HEK293 (cell line): ENCODE results near the gene LINGO1.
A peak's percentile ranks its signal among the peaks of the same experiment; 100 is the strongest.

Experiments used
- BCL11A ChIP-seq: fragments of 450-650 bp; formaldehyde crosslinking; IDR thresholded peaks from 2 replicates; pipeline ENCODE4 v1.5.1; 2016; ENCODE audit warnings: low read depth, missing biosample characterization, missing genetic modification characterization
- ZBTB8A ChIP-seq: fragments of 450-650 bp; formaldehyde crosslinking; IDR thresholded peaks from 2 replicates; pipeline ENCODE4 v1.5.1; 2016; ENCODE audit warnings: missing biosample characterization, missing genetic modification characterization
- ZNF24 ChIP-seq: fragments of 450-650 bp; formaldehyde crosslinking; IDR thresholded peaks from 2 replicates; pipeline ENCODE4 v1.5.1; 2016; ENCODE audit warnings: missing biosample characterization, missing genetic modification characterization
- ZNF266 ChIP-seq: fragments of 450-650 bp; formaldehyde crosslinking; IDR thresholded peaks from 2 replicates; pipeline ENCODE4 v1.5.1; 2016; ENCODE audit warnings: missing biosample characterization, missing genetic modification characterization, low read depth
- ZNF416 ChIP-seq: fragments of 450-650 bp; formaldehyde crosslinking; IDR thresholded peaks from 2 replicates; pipeline ENCODE4 v1.5.1; 2016; ENCODE audit warnings: missing biosample characterization, missing genetic modification characterization
- ZNF571 ChIP-seq: fragments of 450-650 bp; formaldehyde crosslinking; IDR thresholded peaks from 2 replicates; pipeline ENCODE4 v1.5.0; 2017; ENCODE audit warnings: missing biosample characterization, missing genetic modification characterization
- ZNF596 ChIP-seq: fragments of 450-650 bp; IDR thresholded peaks from 2 replicates; pipeline ENCODE4 v1.5.0; 2018; ENCODE audit warnings: missing biosample characterization, mild to moderate bottlenecking, missing genetic modification characterization, moderate library complexity
- ZNF777 ChIP-seq: fragments of 450-650 bp; formaldehyde crosslinking; IDR thresholded peaks from 2 replicates; pipeline ENCODE4 v1.5.1; 2017; ENCODE audit warnings: missing biosample characterization, missing genetic modification characterization, borderline replicate concordance
- ZNF785 ChIP-seq: fragments of 450-650 bp; formaldehyde crosslinking; IDR thresholded peaks from 2 replicates; pipeline ENCODE4 v1.5.1; 2016; ENCODE audit warnings: missing biosample characterization, missing genetic modification characterization
- TF ChIP-seq, protein P1 (sequence below): fragments of 450-650 bp; formaldehyde crosslinking; IDR thresholded peaks from 2 replicates; pipeline ENCODE4 v1.5.1; 2016; ENCODE audit warnings: missing biosample characterization, missing genetic modification characterization, low read depth
- TF ChIP-seq, protein P2 (sequence below): fragments of 450-650 bp; formaldehyde crosslinking; conservative IDR thresholded peaks from 2 replicates; pipeline ENCODE4 v1.5.1; 2016; ENCODE audit warnings: low read depth, missing biosample characterization, missing genetic modification characterization
- TF ChIP-seq, protein P3 (sequence below): fragments of 450-650 bp; formaldehyde crosslinking; IDR thresholded peaks from 2 replicates; pipeline ENCODE4 v1.5.1; 2016; ENCODE audit warnings: missing biosample characterization, missing genetic modification characterization
- TF ChIP-seq, protein P4 (sequence below): fragments of 450-650 bp; formaldehyde crosslinking; IDR thresholded peaks from 2 replicates; pipeline ENCODE4 v1.5.1; 2017; ENCODE audit warnings: missing biosample characterization, missing genetic modification characterization
- TF ChIP-seq, protein P5 (sequence below): fragments of 450-650 bp; formaldehyde crosslinking; IDR thresholded peaks from 2 replicates; pipeline ENCODE4 v1.5.0; 2017; ENCODE audit warnings: missing biosample characterization, missing genetic modification characterization, borderline replicate concordance

DNA sequence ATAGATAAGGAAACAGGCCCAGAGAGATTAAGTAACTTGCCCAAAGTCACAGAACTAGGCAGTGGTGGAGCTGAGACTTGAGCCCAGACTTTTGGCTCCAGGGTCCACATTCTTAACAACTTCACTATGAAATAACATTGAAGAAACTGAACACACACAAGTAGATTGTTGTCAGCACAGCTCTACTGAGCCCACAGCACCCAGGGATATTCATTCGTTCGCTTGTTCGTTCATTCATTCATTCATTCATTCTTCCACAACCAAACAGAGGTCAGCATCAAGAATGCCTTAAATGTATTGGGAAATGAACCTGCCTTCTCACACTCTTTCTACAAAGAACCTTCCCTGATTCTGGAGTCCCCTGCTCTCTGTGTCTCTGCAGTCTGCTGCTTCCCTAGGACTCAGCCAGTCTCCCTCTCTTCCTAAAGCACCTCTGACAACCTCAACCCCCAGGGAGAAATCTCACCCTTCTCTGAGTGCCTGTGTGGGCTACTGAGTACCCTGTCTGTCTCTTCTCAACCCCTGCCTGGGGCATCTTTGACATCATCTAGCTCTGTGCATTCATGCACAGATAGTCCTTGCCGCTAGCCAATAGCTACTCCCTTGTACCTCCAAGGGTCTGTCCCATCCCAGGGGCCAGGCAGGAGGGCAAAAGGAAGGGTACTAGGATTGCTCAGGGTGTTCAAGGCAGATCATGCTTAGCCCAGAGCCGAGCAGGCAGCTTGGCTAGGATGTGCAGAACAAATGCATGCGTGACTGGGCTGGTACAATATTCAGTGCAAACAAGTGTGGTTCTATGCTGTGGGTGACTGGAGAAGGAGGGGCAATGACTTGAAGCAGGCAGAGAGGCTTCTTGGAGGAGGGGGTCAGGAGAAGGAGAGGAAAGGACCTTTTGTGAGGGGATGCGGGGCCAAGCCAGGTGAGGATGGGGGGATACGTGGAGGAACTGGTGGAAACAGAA lies 3.4 kb downstream of the LINGO1 start:
- TF ChIP-seq ZNF777 (tag by site-specific recombination) (no peak), ZBTB8A (tag by site-specific recombination) (no peak), ZNF24 (tag by site-specific recombination) (peak; percentile 58; the same call in 1 of the 2 replicates), ZNF596 (tag by site-specific recombination) (no peak), ZNF571 (tag by site-specific recombination) (no peak), ZNF785 (tag by site-specific recombination) (no peak), BCL11A (tag by site-specific recombination) (no peak), ZNF416 (tag by site-specific recombination) (no peak), ZNF266 (tag by site-specific recombination) (no peak)
- TF ChIP-seq, protein P1, sequence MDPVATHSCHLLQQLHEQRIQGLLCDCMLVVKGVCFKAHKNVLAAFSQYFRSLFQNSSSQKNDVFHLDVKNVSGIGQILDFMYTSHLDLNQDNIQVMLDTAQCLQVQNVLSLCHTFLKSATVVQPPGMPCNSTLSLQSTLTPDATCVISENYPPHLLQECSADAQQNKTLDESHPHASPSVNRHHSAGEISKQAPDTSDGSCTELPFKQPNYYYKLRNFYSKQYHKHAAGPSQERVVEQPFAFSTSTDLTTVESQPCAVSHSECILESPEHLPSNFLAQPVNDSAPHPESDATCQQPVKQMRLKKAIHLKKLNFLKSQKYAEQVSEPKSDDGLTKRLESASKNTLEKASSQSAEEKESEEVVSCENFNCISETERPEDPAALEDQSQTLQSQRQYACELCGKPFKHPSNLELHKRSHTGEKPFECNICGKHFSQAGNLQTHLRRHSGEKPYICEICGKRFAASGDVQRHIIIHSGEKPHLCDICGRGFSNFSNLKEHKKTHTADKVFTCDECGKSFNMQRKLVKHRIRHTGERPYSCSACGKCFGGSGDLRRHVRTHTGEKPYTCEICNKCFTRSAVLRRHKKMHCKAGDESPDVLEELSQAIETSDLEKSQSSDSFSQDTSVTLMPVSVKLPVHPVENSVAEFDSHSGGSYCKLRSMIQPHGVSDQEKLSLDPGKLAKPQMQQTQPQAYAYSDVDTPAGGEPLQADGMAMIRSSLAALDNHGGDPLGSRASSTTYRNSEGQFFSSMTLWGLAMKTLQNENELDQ: no peak
- TF ChIP-seq, protein P2, sequence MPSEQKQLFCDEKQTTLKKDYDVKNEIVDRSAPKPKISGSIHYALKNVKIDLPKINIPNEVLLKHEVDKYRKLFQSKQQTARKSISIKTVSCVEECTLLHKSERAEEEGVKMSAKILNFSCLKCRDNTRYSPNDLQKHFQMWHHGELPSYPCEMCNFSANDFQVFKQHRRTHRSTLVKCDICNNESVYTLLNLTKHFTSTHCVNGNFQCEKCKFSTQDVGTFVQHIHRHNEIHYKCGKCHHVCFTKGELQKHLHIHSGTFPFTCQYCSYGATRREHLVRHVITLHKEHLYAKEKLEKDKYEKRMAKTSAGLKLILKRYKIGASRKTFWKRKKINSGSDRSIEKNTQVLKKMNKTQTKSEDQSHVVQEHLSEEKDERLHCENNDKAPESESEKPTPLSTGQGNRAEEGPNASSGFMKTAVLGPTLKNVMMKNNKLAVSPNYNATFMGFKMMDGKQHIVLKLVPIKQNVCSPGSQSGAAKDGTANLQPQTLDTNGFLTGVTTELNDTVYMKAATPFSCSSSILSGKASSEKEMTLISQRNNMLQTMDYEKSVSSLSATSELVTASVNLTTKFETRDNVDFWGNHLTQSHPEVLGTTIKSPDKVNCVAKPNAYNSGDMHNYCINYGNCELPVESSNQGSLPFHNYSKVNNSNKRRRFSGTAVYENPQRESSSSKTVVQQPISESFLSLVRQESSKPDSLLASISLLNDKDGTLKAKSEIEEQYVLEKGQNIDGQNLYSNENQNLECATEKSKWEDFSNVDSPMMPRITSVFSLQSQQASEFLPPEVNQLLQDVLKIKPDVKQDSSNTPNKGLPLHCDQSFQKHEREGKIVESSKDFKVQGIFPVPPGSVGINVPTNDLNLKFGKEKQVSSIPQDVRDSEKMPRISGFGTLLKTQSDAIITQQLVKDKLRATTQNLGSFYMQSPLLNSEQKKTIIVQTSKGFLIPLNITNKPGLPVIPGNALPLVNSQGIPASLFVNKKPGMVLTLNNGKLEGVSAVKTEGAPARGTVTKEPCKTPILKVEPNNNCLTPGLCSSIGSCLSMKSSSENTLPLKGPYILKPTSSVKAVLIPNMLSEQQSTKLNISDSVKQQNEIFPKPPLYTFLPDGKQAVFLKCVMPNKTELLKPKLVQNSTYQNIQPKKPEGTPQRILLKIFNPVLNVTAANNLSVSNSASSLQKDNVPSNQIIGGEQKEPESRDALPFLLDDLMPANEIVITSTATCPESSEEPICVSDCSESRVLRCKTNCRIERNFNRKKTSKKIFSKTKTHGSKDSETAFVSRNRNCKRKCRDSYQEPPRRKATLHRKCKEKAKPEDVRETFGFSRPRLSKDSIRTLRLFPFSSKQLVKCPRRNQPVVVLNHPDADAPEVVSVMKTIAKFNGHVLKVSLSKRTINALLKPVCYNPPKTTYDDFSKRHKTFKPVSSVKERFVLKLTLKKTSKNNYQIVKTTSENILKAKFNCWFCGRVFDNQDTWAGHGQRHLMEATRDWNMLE (tag by site-specific recombination): no peak
- TF ChIP-seq, protein P3, sequence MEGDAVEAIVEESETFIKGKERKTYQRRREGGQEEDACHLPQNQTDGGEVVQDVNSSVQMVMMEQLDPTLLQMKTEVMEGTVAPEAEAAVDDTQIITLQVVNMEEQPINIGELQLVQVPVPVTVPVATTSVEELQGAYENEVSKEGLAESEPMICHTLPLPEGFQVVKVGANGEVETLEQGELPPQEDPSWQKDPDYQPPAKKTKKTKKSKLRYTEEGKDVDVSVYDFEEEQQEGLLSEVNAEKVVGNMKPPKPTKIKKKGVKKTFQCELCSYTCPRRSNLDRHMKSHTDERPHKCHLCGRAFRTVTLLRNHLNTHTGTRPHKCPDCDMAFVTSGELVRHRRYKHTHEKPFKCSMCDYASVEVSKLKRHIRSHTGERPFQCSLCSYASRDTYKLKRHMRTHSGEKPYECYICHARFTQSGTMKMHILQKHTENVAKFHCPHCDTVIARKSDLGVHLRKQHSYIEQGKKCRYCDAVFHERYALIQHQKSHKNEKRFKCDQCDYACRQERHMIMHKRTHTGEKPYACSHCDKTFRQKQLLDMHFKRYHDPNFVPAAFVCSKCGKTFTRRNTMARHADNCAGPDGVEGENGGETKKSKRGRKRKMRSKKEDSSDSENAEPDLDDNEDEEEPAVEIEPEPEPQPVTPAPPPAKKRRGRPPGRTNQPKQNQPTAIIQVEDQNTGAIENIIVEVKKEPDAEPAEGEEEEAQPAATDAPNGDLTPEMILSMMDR: no peak
- TF ChIP-seq, protein P4, sequence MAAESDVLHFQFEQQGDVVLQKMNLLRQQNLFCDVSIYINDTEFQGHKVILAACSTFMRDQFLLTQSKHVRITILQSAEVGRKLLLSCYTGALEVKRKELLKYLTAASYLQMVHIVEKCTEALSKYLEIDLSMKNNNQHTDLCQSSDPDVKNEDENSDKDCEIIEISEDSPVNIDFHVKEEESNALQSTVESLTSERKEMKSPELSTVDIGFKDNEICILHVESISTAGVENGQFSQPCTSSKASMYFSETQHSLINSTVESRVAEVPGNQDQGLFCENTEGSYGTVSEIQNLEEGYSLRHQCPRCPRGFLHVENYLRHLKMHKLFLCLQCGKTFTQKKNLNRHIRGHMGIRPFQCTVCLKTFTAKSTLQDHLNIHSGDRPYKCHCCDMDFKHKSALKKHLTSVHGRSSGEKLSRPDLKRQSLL (tag by site-specific recombination): no peak
- TF ChIP-seq, protein P5, sequence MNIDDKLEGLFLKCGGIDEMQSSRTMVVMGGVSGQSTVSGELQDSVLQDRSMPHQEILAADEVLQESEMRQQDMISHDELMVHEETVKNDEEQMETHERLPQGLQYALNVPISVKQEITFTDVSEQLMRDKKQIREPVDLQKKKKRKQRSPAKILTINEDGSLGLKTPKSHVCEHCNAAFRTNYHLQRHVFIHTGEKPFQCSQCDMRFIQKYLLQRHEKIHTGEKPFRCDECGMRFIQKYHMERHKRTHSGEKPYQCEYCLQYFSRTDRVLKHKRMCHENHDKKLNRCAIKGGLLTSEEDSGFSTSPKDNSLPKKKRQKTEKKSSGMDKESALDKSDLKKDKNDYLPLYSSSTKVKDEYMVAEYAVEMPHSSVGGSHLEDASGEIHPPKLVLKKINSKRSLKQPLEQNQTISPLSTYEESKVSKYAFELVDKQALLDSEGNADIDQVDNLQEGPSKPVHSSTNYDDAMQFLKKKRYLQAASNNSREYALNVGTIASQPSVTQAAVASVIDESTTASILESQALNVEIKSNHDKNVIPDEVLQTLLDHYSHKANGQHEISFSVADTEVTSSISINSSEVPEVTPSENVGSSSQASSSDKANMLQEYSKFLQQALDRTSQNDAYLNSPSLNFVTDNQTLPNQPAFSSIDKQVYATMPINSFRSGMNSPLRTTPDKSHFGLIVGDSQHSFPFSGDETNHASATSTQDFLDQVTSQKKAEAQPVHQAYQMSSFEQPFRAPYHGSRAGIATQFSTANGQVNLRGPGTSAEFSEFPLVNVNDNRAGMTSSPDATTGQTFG: no peak
